Measurements from ENCODE around the gene SESN2.

The SESN2 gene

GRCh38 chr1:28243685-28244311 is 15.5 kb upstream of the SESN2 start:
- H3K79me2 ChIP-seq (ENCODE audit: insufficient read depth, low read length), result 0 out of 2 replicates have a peak, but pooled peaks cover 8% of the 10 kb centered on the region
- H3K4me1 ChIP-seq (ENCODE audit: insufficient read depth, low read length, poor library complexity, severe bottlenecking), result peaks cover 31% of the 10 kb centered on the region
- H3K27me3 ChIP-seq (ENCODE audit: insufficient read depth, low read length, poor library complexity, severe bottlenecking), result no peaks in the 10 kb centered on the region
- 0 out of 2 replicates have a peak, but pooled peaks cover 3% of the 10 kb centered on the region for H3F3A ChIP-seq (ENCODE audit: low read depth)
- H3K4me2 ChIP-seq (ENCODE audit: low read depth, low read length, poor library complexity, severe bottlenecking), result peak overlapping the region; percentile 52
- no peak overlapping the region for H2AFZ ChIP-seq (ENCODE audit: low read length)
- no peaks in the 10 kb centered on the region for H3K9me3 ChIP-seq (ENCODE audit: insufficient read depth, low read depth, low read length)
- no peak for TF ChIP-seq CTCF (conservative IDR thresholded peaks at IDR 0.05; ENCODE audit: low read length)
- no peak for TF ChIP-seq EZH2phosphoT487 (IDR thresholded peaks at IDR 0.05; ENCODE audit: borderline replicate concordance)
- peak overlapping the region; percentile 29 for H3K9ac ChIP-seq (ENCODE audit: low read depth, low read length, poor library complexity, severe bottlenecking)
- H4K20me1 ChIP-seq (ENCODE audit: insufficient read depth, low read length, poor library complexity, severe bottlenecking), result no peaks in the 10 kb centered on the region
- H3K36me3 ChIP-seq (ENCODE audit: insufficient read depth, low read length), result no peaks in the 10 kb centered on the region
- H3K4me3 ChIP-seq (ENCODE audit: low read length, poor library complexity, severe bottlenecking), result peak overlapping the region; percentile 34
- H3K9me2 ChIP-seq (replicated peaks; ENCODE audit: low read depth, low read length), result no peaks in the 10 kb centered on the region

- no peaks in the 10 kb centered on the region for H4K20me1 ChIP-seq (ENCODE audit: insufficient read depth, low read length, poor library complexity, severe bottlenecking)
- no peaks in the 10 kb centered on the region for H3K36me3 ChIP-seq (ENCODE audit: insufficient read depth, low read length)
- peaks cover 40% of the 10 kb centered on the region for H3K4me1 ChIP-seq (ENCODE audit: insufficient read depth, low read length, poor library complexity, severe bottlenecking)
- H3K4me3 ChIP-seq (ENCODE audit: low read length, poor library complexity, severe bottlenecking), result peak overlapping the region; percentile 19
- peak overlapping the region; percentile 52 for H3K4me2 ChIP-seq (ENCODE audit: low read depth, low read length, poor library complexity, severe bottlenecking)
- 0 out of 2 replicates have a peak, but pooled peaks cover 8% of the 10 kb centered on the region for H3K79me2 ChIP-seq (ENCODE audit: insufficient read depth, low read length)
- H3K9ac ChIP-seq (ENCODE audit: low read depth, low read length, poor library complexity, severe bottlenecking), result no peak overlapping the region
- no peaks in the 10 kb centered on the region for H3K27me3 ChIP-seq (ENCODE audit: insufficient read depth, low read length, poor library complexity, severe bottlenecking)
- TF ChIP-seq EZH2phosphoT487 (IDR thresholded peaks at IDR 0.05; ENCODE audit: borderline replicate concordance) (no peak), CTCF (conservative IDR thresholded peaks at IDR 0.05; ENCODE audit: low read length) (no peak)
- no peak overlapping the region for H2AFZ ChIP-seq (ENCODE audit: low read length)
- H3K9me2 ChIP-seq (replicated peaks; ENCODE audit: low read depth, low read length), result no peaks in the 10 kb centered on the region
- no peaks in the 10 kb centered on the region for H3K9me3 ChIP-seq (ENCODE audit: insufficient read depth, low read depth, low read length)
- H3F3A ChIP-seq (ENCODE audit: low read depth), result 0 out of 2 replicates have a peak, but pooled peaks cover 3% of the 10 kb centered on the region
These were observed 14.6 kb upstream of the SESN2 start for GRCh38 chr1:28244549-28245251.

- Histone ChIP-seq H3K36me3 (ENCODE audit: insufficient read depth, low read length) (no peaks in the 10 kb centered on the region), H3K79me2 (ENCODE audit: insufficient read depth, low read length) (0 out of 2 replicates have a peak, but pooled peaks cover 8% of the 10 kb centered on the region), H3K27me3 (ENCODE audit: insufficient read depth, low read length, poor library complexity, severe bottlenecking) (no peaks in the 10 kb centered on the region), H3K9me3 (ENCODE audit: insufficient read depth, low read depth, low read length) (no peaks in the 10 kb centered on the region), H3F3A (ENCODE audit: low read depth) (0 out of 2 replicates have a peak, but pooled peaks cover 3% of the 10 kb centered on the region), H3K4me3 (ENCODE audit: low read length, poor library complexity, severe bottlenecking) (peak overlapping the region; percentile 93), H3K9me2 (replicated peaks; ENCODE audit: low read depth, low read length) (no peaks in the 10 kb centered on the region), H4K20me1 (ENCODE audit: insufficient read depth, low read length, poor library complexity, severe bottlenecking) (no peaks in the 10 kb centered on the region), H3K9ac (ENCODE audit: low read depth, low read length, poor library complexity, severe bottlenecking) (peak overlapping the region; percentile 88), H3K4me1 (ENCODE audit: insufficient read depth, low read length, poor library complexity, severe bottlenecking) (peaks cover 42% of the 10 kb centered on the region), H3K4me2 (ENCODE audit: low read depth, low read length, poor library complexity, severe bottlenecking) (peak overlapping the region; percentile 84), H2AFZ (ENCODE audit: low read length) (peak overlapping the region; percentile 89)
- TF ChIP-seq EZH2phosphoT487 (IDR thresholded peaks at IDR 0.05; ENCODE audit: borderline replicate concordance) (no peak), CTCF (conservative IDR thresholded peaks at IDR 0.05; ENCODE audit: low read length) (no peak)
These were observed 12.9 kb upstream of the SESN2 start for GRCh38 chr1:28246427-28246832.
